Neuronal stem cell (in vitro differentiated cells): ENCODE results near the gene TUBA8.

Experiments
- DNase-seq: peaks from one replicate; pipeline ENCODE4 v3.0.0-alpha.2; 2013; ENCODE audit warnings: low spot score
- H2AFZ ChIP-seq: one replicate; pipeline ENCODE4 v1.6.1; 2013; ENCODE audit warnings: mild to moderate bottlenecking, low read length, inconsistent platforms
- H2AK5ac ChIP-seq: 2 replicates; pipeline ENCODE4 v1.6.1; 2013; ENCODE audit warnings: low read depth, mild to moderate bottlenecking, inconsistent platforms, low read length, moderate library complexity, mixed read lengths
- H2BK120ac ChIP-seq: 2 replicates; pipeline ENCODE4 v1.6.1; 2013; ENCODE audit warnings: low read depth, mild to moderate bottlenecking, inconsistent platforms, low read length, moderate library complexity, mixed read lengths
- H2BK12ac ChIP-seq: one replicate; pipeline ENCODE4 v1.6.1; 2013; ENCODE audit warnings: low read length, inconsistent platforms
- H2BK15ac ChIP-seq: 2 replicates; pipeline ENCODE4 v1.6.1; 2013; ENCODE audit warnings: mild to moderate bottlenecking, low read length, inconsistent platforms, mixed read lengths
- H2BK5ac ChIP-seq: one replicate; pipeline ENCODE4 v1.6.1; 2013; ENCODE audit warnings: inconsistent platforms, mild to moderate bottlenecking, low read length, moderate library complexity
- H3K14ac ChIP-seq: one replicate; pipeline ENCODE4 v1.6.1; 2013; ENCODE audit warnings: low read length, inconsistent platforms
- H3K18ac ChIP-seq: 2 replicates; pipeline ENCODE4 v1.6.1; 2013; ENCODE audit warnings: low read length, inconsistent platforms
- H3K23ac ChIP-seq: 2 replicates; pipeline ENCODE4 v1.6.1; 2013; ENCODE audit warnings: low read depth, mild to moderate bottlenecking, mixed read lengths, low read length, inconsistent platforms; ENCODE audit not compliant: poor library complexity
- H3K27ac ChIP-seq: replicated peaks from 3 replicates; pipeline ENCODE4 v1.5.1; 2013; ENCODE audit warnings: low read length, inconsistent platforms
- H3K27me3 ChIP-seq, 3 experiments: 2 replicates each; pipeline ENCODE4 v1.6.1; 2013; ENCODE audit warnings: low read length in 3 of 3, mild to moderate bottlenecking in 2 of 3, inconsistent platforms in 1 of 3, low read depth in 1 of 3, mixed read lengths in 1 of 3, moderate library complexity in 1 of 3; ENCODE audit not compliant: control insufficient read depth in 3 of 3, insufficient read depth in 3 of 3
- H3K36me3 ChIP-seq, 2 donors: replicated peaks in 1 of 2; 2 replicates each; pipeline ENCODE4 v1.6.1; 2013; ENCODE audit warnings: low read length in 2 of 2; ENCODE audit not compliant: control insufficient read depth in 2 of 2, insufficient read depth in 2 of 2
- H3K4ac ChIP-seq: 2 replicates; pipeline ENCODE4 v1.6.1; 2013; ENCODE audit warnings: inconsistent platforms, mild to moderate bottlenecking, low read length, moderate library complexity
- H3K4me1 ChIP-seq, 2 donors: 1 replicate in 1 of 2; 2 replicates in 1 of 2; pipeline ENCODE4 v1.6.1; 2013; ENCODE audit warnings: low read length in 2 of 2, low read depth in 1 of 2; ENCODE audit not compliant: control insufficient read depth in 2 of 2, insufficient read depth in 1 of 2
- H3K4me2 ChIP-seq: one replicate; pipeline ENCODE4 v1.6.1; 2013; ENCODE audit warnings: mild to moderate bottlenecking, low read length, inconsistent platforms; ENCODE audit not compliant: insufficient read depth, poor library complexity, severe bottlenecking
- H3K4me3 ChIP-seq, 2 donors: 2 replicates each; pipeline ENCODE4 v1.5.1; 2013; ENCODE audit warnings: low read length in 2 of 2, mild to moderate bottlenecking in 2 of 2, inconsistent platforms in 1 of 2, moderate library complexity in 1 of 2
- H3K79me1 ChIP-seq: one replicate; pipeline ENCODE4 v1.6.1; 2013; ENCODE audit warnings: low read depth, mild to moderate bottlenecking, inconsistent platforms, low read length, moderate library complexity
- H3K9ac ChIP-seq: one replicate; pipeline ENCODE4 v1.6.1; 2013; ENCODE audit warnings: mild to moderate bottlenecking, low read depth, low read length, inconsistent platforms; ENCODE audit not compliant: poor library complexity
- H3K9me3 ChIP-seq, 2 donors: replicated peaks in 1 of 2; 2 replicates each; pipeline versions ENCODE3 to v1.6.1; 2013; ENCODE audit warnings: low read length in 2 of 2, mild to moderate bottlenecking in 2 of 2, inconsistent platforms in 1 of 2, low read depth in 1 of 2, mixed read lengths in 1 of 2, moderate library complexity in 1 of 2; ENCODE audit not compliant: control insufficient read depth in 2 of 2, insufficient read depth in 1 of 2
- H4K8ac ChIP-seq: one replicate; pipeline ENCODE4 v1.6.1; 2013; ENCODE audit warnings: low read depth, mild to moderate bottlenecking, inconsistent platforms, low read length, moderate library complexity
- H4K91ac ChIP-seq: one replicate; pipeline ENCODE4 v1.6.1; 2013; ENCODE audit warnings: low read length, low read depth, mild to moderate bottlenecking, inconsistent platforms; ENCODE audit not compliant: poor library complexity
- WGBS, 2 donors: extraction: QIAGEN DNeasy Blood & Tissue Kit; methylation state at CpG; one replicate each; pipeline ENCODE4 v1.1.7; 2013; ENCODE audit warnings: missing lambda C conversion rate in 2 of 2, mixed read lengths in 1 of 2; ENCODE audit not compliant: insufficient read length in 2 of 2, insufficient replicate concordance in 1 of 2; ENCODE audit errors: extremely low coverage in 2 of 2; 5-methylcytosine and 5-hydroxymethylcytosine counted together

Gene TUBA8

GRCh38 chr22:18067548-18068341, 42.9 kb upstream of the TUBA8 start:
- peaks cover 0 to 55% (median 0%) of the 10 kb centered on the region in 3 experiments for H3K27me3 ChIP-seq
- no peak for DNase-seq
- no peak overlapping the region for H3K23ac ChIP-seq
- H2BK120ac ChIP-seq, result no peak overlapping the region
- H3K4ac ChIP-seq, result no peak overlapping the region
- no CpG with 5 or more reads among the region's 14 CpGs for WGBS, 2 donors
- no peak overlapping the region for H2AK5ac ChIP-seq
- peak overlapping the region; percentile 68 for H4K91ac ChIP-seq
- H3K9me3 ChIP-seq, result no peaks in the 10 kb centered on the region
- no peak overlapping the region for H3K4me3 ChIP-seq
- H3K18ac ChIP-seq, result no peak overlapping the region
- H2BK12ac ChIP-seq, result no peak overlapping the region
- H3K4me2 ChIP-seq, result no peak overlapping the region
- no peak overlapping the region for H3K27ac ChIP-seq
- no peak overlapping the region for H4K8ac ChIP-seq
- no peak overlapping the region for H3K14ac ChIP-seq
- no peak overlapping the region for H2BK5ac ChIP-seq
- no peaks in the 10 kb centered on the region for H3K36me3 ChIP-seq
- no peaks in the 10 kb centered on the region for H3K79me1 ChIP-seq
- H2AFZ ChIP-seq, result no peak overlapping the region
- H3K9ac ChIP-seq, result no peak overlapping the region
- H2BK15ac ChIP-seq, result no peak overlapping the region
- H3K4me1 ChIP-seq, result no peaks in the 10 kb centered on the region

- no peak overlapping the region for H3K27ac ChIP-seq
Measured at GRCh38 chr22:18068381-18068988, 42.1 kb upstream of the TUBA8 start.

GRCh38 chr22:18069041-18069440, 41.6 kb upstream of the TUBA8 start:
- Histone ChIP-seq H3K79me1 (no peaks in the 10 kb centered on the region), H2BK12ac (no peak overlapping the region), H4K91ac (no peak overlapping the region), H3K23ac (no peak overlapping the region), H3K4me1 (no peaks in the 10 kb centered on the region), H3K27me3 (peaks cover 0 to 55% (median 0%) of the 10 kb centered on the region in 3 experiments), H2AFZ (no peak overlapping the region), H3K4ac (no peak overlapping the region), H3K36me3 (no peaks in the 10 kb centered on the region), H3K9ac (no peak overlapping the region), H3K27ac (no peak overlapping the region), H3K4me3 (no peak overlapping the region), H2BK15ac (no peak overlapping the region), H3K18ac (no peak overlapping the region), H4K8ac (no peak overlapping the region), H3K4me2 (no peak overlapping the region), H2BK5ac (no peak overlapping the region), H2BK120ac (no peak overlapping the region), H3K14ac (no peak overlapping the region), H2AK5ac (no peak overlapping the region), H3K9me3 (no peaks in the 10 kb centered on the region)
- no peak for DNase-seq
- no CpG with 5 or more reads among the region's 2 CpGs for WGBS, 2 donors

More at GRCh38 chr22:18068381-18068988, 42.1 kb upstream of the TUBA8 start:
- Histone ChIP-seq H3K4ac (no peak overlapping the region), H2BK15ac (no peak overlapping the region), H3K14ac (no peak overlapping the region), H2AFZ (no peak overlapping the region), H3K9ac (no peak overlapping the region), H2AK5ac (no peak overlapping the region), H3K4me1 (no peaks in the 10 kb centered on the region), H3K23ac (no peak overlapping the region), H3K9me3 (no peaks in the 10 kb centered on the region), H3K79me1 (no peaks in the 10 kb centered on the region), H4K8ac (no peak overlapping the region), H2BK12ac (no peak overlapping the region), H3K27me3 (peaks cover 0 to 55% (median 0%) of the 10 kb centered on the region in 3 experiments), H2BK5ac (no peak overlapping the region), H3K18ac (no peak overlapping the region), H4K91ac (no peak overlapping the region), H3K4me3 (no peak overlapping the region), H3K36me3 (no peaks in the 10 kb centered on the region), H2BK120ac (no peak overlapping the region), H3K4me2 (no peak overlapping the region)
- WGBS, 2 donors, result no CpG with 5 or more reads among the region's 3 CpGs
- DNase-seq, result no peak

- Histone ChIP-seq H4K8ac (no peak overlapping the region), H3K4me3 (no peak overlapping the region), H3K9ac (no peak overlapping the region), H3K14ac (no peak overlapping the region), H3K4ac (no peak overlapping the region), H3K27me3 (peaks cover 0 to 49% (median 0%) of the 10 kb centered on the region in 3 experiments), H3K18ac (no peak overlapping the region), H3K36me3 (no peaks in the 10 kb centered on the region), H2BK5ac (no peak overlapping the region), H2BK12ac (no peak overlapping the region), H2BK120ac (no peak overlapping the region), H2AFZ (no peak overlapping the region), H3K79me1 (no peaks in the 10 kb centered on the region), H3K4me2 (no peak overlapping the region), H4K91ac (no peak overlapping the region), H3K4me1 (no peaks in the 10 kb centered on the region), H2AK5ac (no peak overlapping the region), H2BK15ac (no peak overlapping the region), H3K23ac (no peak overlapping the region), H3K9me3 (no peaks in the 10 kb centered on the region), H3K27ac (no peak overlapping the region)
- no peak for DNase-seq
- WGBS, 2 donors, result no CpG with 5 or more reads among the region's 4 CpGs
Measured at GRCh38 chr22:18070041-18070440, 40.6 kb upstream of the TUBA8 start.
